HL-60 (cell line): ENCODE measurements around the gene PSMC3.

Experiments
- DNase-seq, 2 experiments: peaks; one replicate each; pipeline ENCODE4 v3.0.0-alpha.2; 2010 to 2020; ENCODE audit warnings: low read depth in 1 of 2, low spot score in 1 of 2
- H3K27ac ChIP-seq: fragments of 250-450 bp; sonication (Bioruptor Pico); replicated peaks from 2 replicates; pipeline ENCODE4 v1.5.1; 2020; ENCODE audit warnings: mild to moderate bottlenecking, moderate library complexity
- H3K27me3 ChIP-seq: fragments of 250-450 bp; sonication (Bioruptor Pico); 2 replicates; pipeline ENCODE4 v1.5.1; 2021; ENCODE audit warnings: mild to moderate bottlenecking, moderate library complexity; ENCODE audit not compliant: insufficient read depth, poor library complexity, severe bottlenecking
- H3K4me3 ChIP-seq: replicated peaks from 2 replicates; pipeline ENCODE4 v1.5.1; 2011; ENCODE audit warnings: mild to moderate bottlenecking, control low read depth, low read length; ENCODE audit not compliant: insufficient read depth
- GABPA ChIP-seq: IDR thresholded peaks from 2 replicates; pipeline ENCODE4 v1.6.1; 2012; ENCODE audit warnings: low read depth
- POLR2AphosphoS5 ChIP-seq: IDR thresholded peaks from 2 replicates; pipeline ENCODE4 v1.6.1; 2012; ENCODE audit warnings: low read depth
- SPI1 ChIP-seq: IDR thresholded peaks from 2 replicates; pipeline ENCODE4 v1.6.1; 2012; ENCODE audit warnings: low read depth, mild to moderate bottlenecking, borderline replicate concordance
- TF ChIP-seq, protein P1 (sequence below): IDR thresholded peaks from 2 replicates; pipeline ENCODE4 v1.6.1; 2012; ENCODE audit warnings: low read depth; ENCODE audit not compliant: insufficient replicate concordance
- TF ChIP-seq, protein P2 (sequence below): IDR thresholded peaks from one replicate; pipeline ENCODE4 v1.5.1; 2011; ENCODE audit warnings: low read length, control low read depth, inconsistent platforms; ENCODE audit not compliant: insufficient read depth

PSMC3 gene

DNA sequence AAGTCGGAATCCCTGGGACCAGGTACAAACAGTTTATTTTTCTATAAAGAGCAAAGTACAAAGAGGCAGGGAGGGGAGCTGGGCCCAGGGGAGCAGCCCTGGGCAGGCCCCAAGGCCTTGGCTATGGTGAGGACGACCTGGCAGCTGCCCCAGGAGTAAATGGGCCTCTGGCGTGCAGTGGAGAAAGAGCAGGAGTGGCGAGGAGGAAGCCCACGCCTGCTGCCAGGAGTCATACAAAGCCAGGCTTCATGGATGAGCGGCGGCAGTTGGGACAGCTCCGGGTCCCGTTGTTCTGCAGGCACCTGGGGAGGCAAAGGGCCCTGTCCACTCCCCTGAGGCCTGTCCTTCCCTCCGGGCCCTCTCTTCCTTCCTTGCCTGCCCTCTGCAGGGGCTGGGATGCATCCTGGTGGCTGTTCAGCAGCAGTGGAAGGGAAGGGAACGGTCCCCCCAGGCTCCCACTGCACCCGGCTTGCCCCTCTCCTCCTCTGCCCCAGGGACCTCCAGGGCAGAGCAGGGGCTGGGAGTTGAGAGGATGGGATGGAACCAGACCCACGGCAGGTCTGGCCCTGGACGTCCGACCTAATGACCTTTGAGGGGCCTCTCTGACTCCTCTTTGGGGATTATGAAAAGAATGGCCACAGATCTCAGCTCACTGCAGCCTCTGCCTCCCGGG lies 11.6 kb upstream of the PSMC3 start:
- H3K27me3 ChIP-seq, result no peaks in the 10 kb centered on the region
- no peak overlapping the region for H3K27ac ChIP-seq
- DNase-seq, result no peak
- TF ChIP-seq, protein P1, sequence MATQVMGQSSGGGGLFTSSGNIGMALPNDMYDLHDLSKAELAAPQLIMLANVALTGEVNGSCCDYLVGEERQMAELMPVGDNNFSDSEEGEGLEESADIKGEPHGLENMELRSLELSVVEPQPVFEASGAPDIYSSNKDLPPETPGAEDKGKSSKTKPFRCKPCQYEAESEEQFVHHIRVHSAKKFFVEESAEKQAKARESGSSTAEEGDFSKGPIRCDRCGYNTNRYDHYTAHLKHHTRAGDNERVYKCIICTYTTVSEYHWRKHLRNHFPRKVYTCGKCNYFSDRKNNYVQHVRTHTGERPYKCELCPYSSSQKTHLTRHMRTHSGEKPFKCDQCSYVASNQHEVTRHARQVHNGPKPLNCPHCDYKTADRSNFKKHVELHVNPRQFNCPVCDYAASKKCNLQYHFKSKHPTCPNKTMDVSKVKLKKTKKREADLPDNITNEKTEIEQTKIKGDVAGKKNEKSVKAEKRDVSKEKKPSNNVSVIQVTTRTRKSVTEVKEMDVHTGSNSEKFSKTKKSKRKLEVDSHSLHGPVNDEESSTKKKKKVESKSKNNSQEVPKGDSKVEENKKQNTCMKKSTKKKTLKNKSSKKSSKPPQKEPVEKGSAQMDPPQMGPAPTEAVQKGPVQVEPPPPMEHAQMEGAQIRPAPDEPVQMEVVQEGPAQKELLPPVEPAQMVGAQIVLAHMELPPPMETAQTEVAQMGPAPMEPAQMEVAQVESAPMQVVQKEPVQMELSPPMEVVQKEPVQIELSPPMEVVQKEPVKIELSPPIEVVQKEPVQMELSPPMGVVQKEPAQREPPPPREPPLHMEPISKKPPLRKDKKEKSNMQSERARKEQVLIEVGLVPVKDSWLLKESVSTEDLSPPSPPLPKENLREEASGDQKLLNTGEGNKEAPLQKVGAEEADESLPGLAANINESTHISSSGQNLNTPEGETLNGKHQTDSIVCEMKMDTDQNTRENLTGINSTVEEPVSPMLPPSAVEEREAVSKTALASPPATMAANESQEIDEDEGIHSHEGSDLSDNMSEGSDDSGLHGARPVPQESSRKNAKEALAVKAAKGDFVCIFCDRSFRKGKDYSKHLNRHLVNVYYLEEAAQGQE, result no peak
- TF ChIP-seq GABPA (no peak), SPI1 (no peak), POLR2AphosphoS5 (no peak)
- TF ChIP-seq, protein P2, sequence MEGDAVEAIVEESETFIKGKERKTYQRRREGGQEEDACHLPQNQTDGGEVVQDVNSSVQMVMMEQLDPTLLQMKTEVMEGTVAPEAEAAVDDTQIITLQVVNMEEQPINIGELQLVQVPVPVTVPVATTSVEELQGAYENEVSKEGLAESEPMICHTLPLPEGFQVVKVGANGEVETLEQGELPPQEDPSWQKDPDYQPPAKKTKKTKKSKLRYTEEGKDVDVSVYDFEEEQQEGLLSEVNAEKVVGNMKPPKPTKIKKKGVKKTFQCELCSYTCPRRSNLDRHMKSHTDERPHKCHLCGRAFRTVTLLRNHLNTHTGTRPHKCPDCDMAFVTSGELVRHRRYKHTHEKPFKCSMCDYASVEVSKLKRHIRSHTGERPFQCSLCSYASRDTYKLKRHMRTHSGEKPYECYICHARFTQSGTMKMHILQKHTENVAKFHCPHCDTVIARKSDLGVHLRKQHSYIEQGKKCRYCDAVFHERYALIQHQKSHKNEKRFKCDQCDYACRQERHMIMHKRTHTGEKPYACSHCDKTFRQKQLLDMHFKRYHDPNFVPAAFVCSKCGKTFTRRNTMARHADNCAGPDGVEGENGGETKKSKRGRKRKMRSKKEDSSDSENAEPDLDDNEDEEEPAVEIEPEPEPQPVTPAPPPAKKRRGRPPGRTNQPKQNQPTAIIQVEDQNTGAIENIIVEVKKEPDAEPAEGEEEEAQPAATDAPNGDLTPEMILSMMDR, result no peak
- H3K4me3 ChIP-seq, result no peak overlapping the region

DNA sequence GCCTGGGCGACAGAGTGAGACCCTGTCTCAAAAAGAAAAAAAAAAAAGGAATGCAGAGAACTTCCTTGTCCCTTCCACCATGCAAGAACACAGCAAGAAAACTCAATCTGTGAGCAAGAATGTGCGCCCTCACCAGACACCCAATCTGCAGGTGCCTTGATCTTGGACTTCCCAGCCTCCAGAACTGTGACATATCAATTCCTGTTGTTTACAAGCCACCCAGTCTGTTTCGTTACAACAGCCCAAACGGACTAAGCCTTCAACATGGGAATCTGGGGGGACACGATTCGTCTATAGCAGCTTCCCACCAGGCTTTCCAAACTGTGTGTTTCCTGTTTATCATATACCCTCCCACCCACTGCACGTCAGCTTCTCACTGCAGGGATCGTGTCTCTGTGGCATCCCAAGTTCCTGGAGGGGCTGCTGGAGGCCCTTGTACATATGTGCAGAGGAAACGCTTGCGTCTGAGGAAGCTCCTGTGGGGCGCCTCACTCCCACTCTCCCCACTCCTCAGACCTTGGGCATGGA lies 11.0 kb upstream of the PSMC3 start:
- Histone ChIP-seq H3K27me3 (no peaks in the 10 kb centered on the region), H3K27ac (no peak overlapping the region), H3K4me3 (no peak overlapping the region)
- TF ChIP-seq, protein P1, result no peak
- TF ChIP-seq SPI1 (no peak), POLR2AphosphoS5 (no peak), GABPA (no peak)
- TF ChIP-seq, protein P2, result no peak
- DNase-seq, result no peak

DNA sequence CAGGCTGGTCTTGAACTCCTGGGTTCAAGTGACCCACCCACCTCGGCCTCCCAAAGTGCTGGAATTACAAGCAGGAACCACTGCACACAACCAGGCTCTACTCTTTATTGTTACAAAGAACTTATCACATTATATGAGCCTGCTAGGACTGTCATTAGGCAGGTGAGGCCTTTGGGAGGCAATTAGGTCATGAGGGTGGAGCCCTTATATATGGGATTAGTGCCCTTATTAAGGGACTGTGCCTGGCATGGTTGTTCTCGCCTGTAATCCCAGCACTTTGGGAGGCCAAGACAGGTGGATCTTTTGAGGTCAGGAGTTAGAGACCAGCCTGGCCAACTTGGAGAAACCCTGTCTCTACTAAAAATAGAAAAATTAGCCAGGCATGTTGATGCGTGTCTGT lies 10.5 kb upstream of the PSMC3 start:
- H3K4me3 ChIP-seq, result no peak overlapping the region

More for the DNA sequence above, 10.5 kb upstream of the PSMC3 start:
- Histone ChIP-seq H3K27me3 (no peaks in the 10 kb centered on the region), H3K27ac (no peak overlapping the region)
- no peak for DNase-seq
- TF ChIP-seq POLR2AphosphoS5 (no peak), SPI1 (no peak), GABPA (no peak)
- TF ChIP-seq, protein P1, result no peak
- TF ChIP-seq, protein P2, result no peak
